CD8-positive, alpha-beta memory T cell (primary cell): ENCODE data around the gene SMYD3. TPM values are rescaled to one million over a fixed set of nuclear protein-coding genes. Genes with fewer than 3 reads are reported as not detected.
"Not testable (repeated sequence)": the region's sequence is repeated elsewhere in the genome, so short reads cannot be mapped to it uniquely, and the experiment has no call there.

Experiments used
- CTCF ChIA-PET: fragments of 350-600 bp; sonication (Branson Sonifier 250); formaldehyde crosslinking; loops from one replicate; lab custom pipeline; 2021; ENCODE audit warnings: antibody characterized with exemption; lab: Charles Lee
- POLR2A ChIA-PET: fragments of 350-600 bp; sonication (Branson Sonifier 250); formaldehyde crosslinking; loops from one replicate; lab custom pipeline; 2021; ENCODE audit warnings: antibody characterized with exemption; lab: Charles Lee
- DNase-seq, 5 donors: peaks; one replicate each; pipeline versions ENCODE4 v3.0.0 to v3.0.0-alpha.2; 2020 to 2022; ENCODE audit warnings: mixed read lengths in 1 of 5
- H3K27ac ChIP-seq: one replicate; pipeline ENCODE4 v1.7.0; 2013; ENCODE audit warnings: low read depth, mild to moderate bottlenecking, low read length, moderate library complexity
- H3K27me3 ChIP-seq: 2 replicates; pipeline ENCODE4 v1.7.0; 2013; ENCODE audit warnings: low read length, mild to moderate bottlenecking; ENCODE audit not compliant: insufficient read depth, poor library complexity, severe bottlenecking
- H3K36me3 ChIP-seq: 2 replicates; pipeline ENCODE4 v1.7.0; 2013; ENCODE audit warnings: mild to moderate bottlenecking, low read length, moderate library complexity; ENCODE audit not compliant: insufficient read depth
- H3K4me1 ChIP-seq: 2 replicates; pipeline ENCODE4 v1.7.0; 2013; ENCODE audit warnings: mild to moderate bottlenecking, low read length, moderate library complexity; ENCODE audit not compliant: insufficient read depth
- H3K4me3 ChIP-seq: 2 replicates; pipeline ENCODE4 v1.7.0; 2013; ENCODE audit warnings: mild to moderate bottlenecking, low read length
- H3K9me3 ChIP-seq: 2 replicates; pipeline ENCODE4 v1.7.0; 2013; ENCODE audit warnings: mild to moderate bottlenecking, low read length
- H3K27ac Mint-ChIP-seq, 8 donors: one replicate each; pipeline ENCODE4 v1.8.0; 2020 to 2021; ENCODE audit warnings: mixed read lengths in 8 of 8, mild to moderate bottlenecking in 6 of 8, inconsistent platforms in 3 of 8, moderate library complexity in 3 of 8
- H3K27me3 Mint-ChIP-seq, 2 donors: one replicate each; pipeline ENCODE4 v1.8.0; 2020 to 2021; ENCODE audit warnings: mixed read lengths in 2 of 2, mild to moderate bottlenecking in 1 of 2, moderate library complexity in 1 of 2
- H3K36me3 Mint-ChIP-seq, 3 donors: one replicate each; pipeline ENCODE4 v1.8.0; 2020 to 2021; ENCODE audit warnings: mixed read lengths in 3 of 3, inconsistent platforms in 1 of 3, mild to moderate bottlenecking in 1 of 3
- H3K4me1 Mint-ChIP-seq, 3 donors: one replicate each; pipeline ENCODE4 v1.8.0; 2020 to 2021; ENCODE audit warnings: mixed read lengths in 3 of 3, inconsistent platforms in 1 of 3, mild to moderate bottlenecking in 1 of 3
- H3K4me3 Mint-ChIP-seq, 7 donors: one replicate each; pipeline ENCODE4 v1.8.0; 2020 to 2021; ENCODE audit warnings: mixed read lengths in 7 of 7, mild to moderate bottlenecking in 6 of 7, moderate library complexity in 4 of 7, inconsistent platforms in 2 of 7
- H3K9me3 Mint-ChIP-seq, 5 donors: one replicate each; pipeline ENCODE4 v1.8.0; 2020 to 2022; ENCODE audit warnings: mixed read lengths in 5 of 5, mild to moderate bottlenecking in 3 of 5, moderate library complexity in 2 of 5, inconsistent platforms in 1 of 5
- polyA plus RNA-seq: library from polyadenylated mRNA; unstranded; fragments of 300-500 nt; fragmentation: Illumina TruSeq; gene quantifications from one replicate; pipeline ENCODE4 v1.2.3, GENCODE V29; 2021
- total RNA-seq, 2 experiments: library from RNA; stranded (reverse); gene quantifications; one replicate each; pipeline ENCODE4 v1.2.3, GENCODE V29; 2021

SMYD3 gene
- total and polyA plus RNA-seq, 3 experiments from 2014 or later, result 12.4 to 31.7 (median 14.5) TPM

DNA sequence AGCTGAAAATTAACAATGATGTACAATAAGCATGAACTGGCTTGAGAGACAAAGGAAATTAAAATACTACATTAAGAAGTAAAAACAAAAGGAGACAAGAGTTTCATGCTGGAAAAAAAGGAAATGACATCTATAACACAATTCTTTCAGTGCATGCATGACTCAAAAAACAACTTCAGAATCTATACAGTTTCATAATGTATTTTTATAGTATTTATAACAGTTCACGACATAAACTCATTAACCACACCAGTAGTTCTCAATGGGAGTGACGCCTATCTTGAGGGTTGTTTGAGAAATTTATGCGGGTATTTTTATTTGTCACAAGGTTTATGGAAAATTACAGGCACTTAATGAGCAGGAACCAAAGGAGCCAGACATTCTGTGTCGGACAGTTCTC is 168.5 kb downstream of the SMYD3 start:
- CTCF ChIA-PET, result interaction anchor here (0.6 kb wide), 1 partner anchor 542 kb away, joined by 3 read pairs; no protein-coding TSS in a partner anchor
- peaks cover 4 to 13% (median 10%) of the 10 kb centered on the region in 3 donors for H3K4me1 Mint-ChIP-seq
- H3K27me3 ChIP-seq, result no peaks in the 10 kb centered on the region
- H3K36me3 Mint-ChIP-seq, result peaks cover 8 to 76% (median 23%) of the 10 kb centered on the region in 3 donors
- POLR2A ChIA-PET, result no interaction called here
- H3K27ac ChIP-seq, result no peak overlapping the region
- no peak overlapping the region for H3K4me3 Mint-ChIP-seq
- no peak for DNase-seq
- no peaks in the 10 kb centered on the region for H3K9me3 ChIP-seq
- no peak overlapping the region for H3K27ac Mint-ChIP-seq
- no peaks in the 10 kb centered on the region for H3K4me1 ChIP-seq
- H3K9me3 Mint-ChIP-seq, result peaks cover 0 to 19% (median 0%) of the 10 kb centered on the region in 5 donors
- no peaks in the 10 kb centered on the region for H3K27me3 Mint-ChIP-seq
- H3K36me3 ChIP-seq, result no peaks in the 10 kb centered on the region
- H3K4me3 ChIP-seq, result no peak overlapping the region

DNA sequence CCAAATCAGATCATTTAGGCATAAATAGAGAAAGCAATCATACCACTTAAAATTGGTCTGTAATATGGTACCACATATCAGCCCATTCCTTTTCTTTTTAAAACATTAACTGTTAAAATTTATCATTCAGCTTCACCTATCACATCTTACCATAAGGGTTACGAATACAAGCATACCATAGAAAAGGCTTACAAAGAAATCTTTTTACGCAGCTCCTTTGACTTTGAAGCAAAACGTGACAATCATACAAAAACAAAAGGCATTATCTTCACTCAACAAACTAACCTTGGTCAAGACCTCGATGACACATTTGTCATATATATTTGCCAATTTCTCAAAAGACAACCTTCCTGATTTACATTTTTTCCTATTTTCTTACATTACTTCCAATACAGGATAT is 169.0 kb downstream of the SMYD3 start:
- POLR2A ChIA-PET, result no interaction called here
- CTCF ChIA-PET, result interaction anchor here (0.6 kb wide), 1 partner anchor 542 kb away, joined by 3 read pairs; no protein-coding TSS in a partner anchor
- H3K27ac ChIP-seq, result no peak overlapping the region
- Mint-ChIP-seq H3K9me3 (peaks cover 0 to 17% (median 0%) of the 10 kb centered on the region in 5 donors), H3K4me3 (no peak overlapping the region), H3K36me3 (peaks cover 11 to 76% (median 26%) of the 10 kb centered on the region in 3 donors), H3K27ac (no peak overlapping the region), H3K4me1 (peaks cover 2 to 8% (median 7%) of the 10 kb centered on the region in 3 donors), H3K27me3 (no peaks in the 10 kb centered on the region)
- DNase-seq, result no peak
- no peaks in the 10 kb centered on the region for H3K27me3 ChIP-seq
- H3K4me1 ChIP-seq, result no peaks in the 10 kb centered on the region
- H3K9me3 ChIP-seq, result no peaks in the 10 kb centered on the region
- H3K36me3 ChIP-seq, result no peaks in the 10 kb centered on the region
- no peak overlapping the region for H3K4me3 ChIP-seq

GRCh38 chr1:246335151-246335550 is 171.9 kb downstream of the SMYD3 start:
- Histone ChIP-seq H3K4me3 (no peak overlapping the region), H3K27me3 (no peaks in the 10 kb centered on the region), H3K27ac (no peak overlapping the region), H3K9me3 (no peaks in the 10 kb centered on the region), H3K36me3 (no peaks in the 10 kb centered on the region), H3K4me1 (no peaks in the 10 kb centered on the region)
- H3K4me1 Mint-ChIP-seq, result peaks cover 2 to 17% (median 15%) of the 10 kb centered on the region in 3 donors
- peaks cover 26 to 86% (median 43%) of the 10 kb centered on the region in 3 donors for H3K36me3 Mint-ChIP-seq
- no peak overlapping the region for H3K4me3 Mint-ChIP-seq
- H3K27ac Mint-ChIP-seq, result no peak overlapping the region
- POLR2A ChIA-PET, result no interaction called here
- H3K27me3 Mint-ChIP-seq, result no peaks in the 10 kb centered on the region
- no peak for DNase-seq
- CTCF ChIA-PET, result interaction anchor here (0.6 kb wide), 1 partner anchor 29 kb away, joined by 3 read pairs; no protein-coding TSS in a partner anchor
- H3K9me3 Mint-ChIP-seq, result peaks cover 0 to 35% (median 0%) of the 10 kb centered on the region in 5 donors

- no peaks in the 10 kb centered on the region for H3K27me3 Mint-ChIP-seq
Measured at GRCh38 chr1:246333855-246334254, 173.2 kb downstream of the SMYD3 start.

GRCh38 chr1:246332078-246332477 is 175.0 kb downstream of the SMYD3 start:
- Mint-ChIP-seq H3K4me1 (peaks cover 7 to 22% (median 15%) of the 10 kb centered on the region in 3 donors), H3K4me3 (no peak overlapping the region)
- POLR2A ChIA-PET, result no interaction called here

More at GRCh38 chr1:246333855-246334254, 173.2 kb downstream of the SMYD3 start:
- Histone ChIP-seq H3K4me3 (no peak overlapping the region), H3K27ac (no peak overlapping the region), H3K27me3 (no peaks in the 10 kb centered on the region), H3K9me3 (no peaks in the 10 kb centered on the region), H3K36me3 (no peaks in the 10 kb centered on the region), H3K4me1 (no peaks in the 10 kb centered on the region)
- H3K36me3 Mint-ChIP-seq, result peaks cover 28 to 86% (median 47%) of the 10 kb centered on the region in 3 donors
- peaks cover 7 to 23% (median 22%) of the 10 kb centered on the region in 3 donors for H3K4me1 Mint-ChIP-seq
- H3K4me3 Mint-ChIP-seq, result no peak overlapping the region
- no peak overlapping the region for H3K27ac Mint-ChIP-seq
- ChIA-PET CTCF (no interaction called here), POLR2A (no interaction called here)
- DNase-seq, result no peak
- peaks cover 0 to 43% (median 5%) of the 10 kb centered on the region in 5 donors for H3K9me3 Mint-ChIP-seq

GRCh38 chr1:246329900-246330299 is 177.2 kb downstream of the SMYD3 start:
- Mint-ChIP-seq H3K27me3 (no peaks in the 10 kb centered on the region), H3K4me3 (peak overlapping the region in 1 of 7 donors; percentile 13), H3K9me3 (peaks cover 0 to 49% (median 5%) of the 10 kb centered on the region in 5 donors), H3K36me3 (peaks cover 32 to 74% (median 55%) of the 10 kb centered on the region in 3 donors), H3K27ac (peak overlapping the region in 4 of 8 donors; percentile 2 to 48 (median 26)), H3K4me1 (peaks cover 5 to 22% (median 15%) of the 10 kb centered on the region in 3 donors)
- Histone ChIP-seq H3K27ac (no peak overlapping the region), H3K4me3 (no peak overlapping the region), H3K9me3 (no peaks in the 10 kb centered on the region), H3K36me3 (no peaks in the 10 kb centered on the region), H3K27me3 (no peaks in the 10 kb centered on the region), H3K4me1 (no peaks in the 10 kb centered on the region)
- no peak for DNase-seq
- ChIA-PET CTCF (no interaction called here), POLR2A (no interaction called here)

More at GRCh38 chr1:246332078-246332477, 175.0 kb downstream of the SMYD3 start:
- Mint-ChIP-seq H3K27me3 (no peaks in the 10 kb centered on the region), H3K36me3 (peaks cover 28 to 84% (median 55%) of the 10 kb centered on the region in 3 donors), H3K27ac (no peak overlapping the region), H3K9me3 (peaks cover 0 to 48% (median 5%) of the 10 kb centered on the region in 5 donors)
- H3K4me1 ChIP-seq, result no peaks in the 10 kb centered on the region
- no peak for DNase-seq
- H3K9me3 ChIP-seq, result no peaks in the 10 kb centered on the region
- no peak overlapping the region for H3K4me3 ChIP-seq
- H3K36me3 ChIP-seq, result no peaks in the 10 kb centered on the region
- CTCF ChIA-PET, result no interaction called here
- H3K27me3 ChIP-seq, result no peaks in the 10 kb centered on the region
- no peak overlapping the region for H3K27ac ChIP-seq

GRCh38 chr1:246329292-246329691 is 177.8 kb downstream of the SMYD3 start:
- H3K27me3 Mint-ChIP-seq, H3K9me3 ChIP-seq, H3K27ac Mint-ChIP-seq, H3K4me3 Mint-ChIP-seq, H3K27me3 ChIP-seq, POLR2A ChIA-PET, H3K27ac ChIP-seq, H3K36me3 ChIP-seq, H3K4me1 ChIP-seq, H3K4me3 ChIP-seq, CTCF ChIA-PET, DNase-seq: not testable (repeated sequence)
- peaks cover 30 to 69% (median 55%) of the 10 kb centered on the region in 3 donors for H3K36me3 Mint-ChIP-seq
- H3K4me1 Mint-ChIP-seq, result peaks cover 5 to 22% (median 15%) of the 10 kb centered on the region in 3 donors
- H3K9me3 Mint-ChIP-seq, result peaks cover 0 to 47% (median 5%) of the 10 kb centered on the region in 5 donors

DNA sequence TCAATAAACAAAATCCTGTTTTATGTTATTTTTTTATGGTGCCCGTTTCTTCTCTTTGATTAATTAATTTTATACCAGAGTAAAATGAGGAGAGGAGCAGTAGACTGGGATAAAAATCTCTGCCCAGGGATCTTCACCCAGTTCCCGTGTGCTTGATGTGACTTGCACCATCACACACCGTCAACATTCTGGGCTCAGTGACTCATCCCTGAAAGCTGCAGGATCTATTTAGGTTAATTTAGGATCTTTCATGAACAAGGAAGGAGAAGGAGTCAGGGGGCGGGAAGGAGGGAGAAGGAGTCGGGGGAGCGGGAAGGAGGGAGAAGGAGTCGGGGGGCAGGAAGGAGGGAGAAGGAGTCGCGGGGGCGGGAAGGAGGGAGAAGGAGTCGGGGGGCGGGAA is 182.4 kb downstream of the SMYD3 start:
- no peak overlapping the region for H3K4me3 Mint-ChIP-seq
- H3K9me3 Mint-ChIP-seq, result peaks cover 0 to 20% (median under 1%) of the 10 kb centered on the region in 5 donors
- H3K27ac ChIP-seq, result no peak overlapping the region
- H3K27ac Mint-ChIP-seq, result no peak overlapping the region
- no peaks in the 10 kb centered on the region for H3K9me3 ChIP-seq
- peaks cover under 1 to 2% (median 1%) of the 10 kb centered on the region in 3 donors for H3K4me1 Mint-ChIP-seq
- no peaks in the 10 kb centered on the region for H3K27me3 ChIP-seq
- CTCF ChIA-PET, result no interaction called here
- H3K27me3 Mint-ChIP-seq, result no peaks in the 10 kb centered on the region
- no peak for DNase-seq
- H3K4me3 ChIP-seq, result no peak overlapping the region
- H3K4me1 ChIP-seq, result no peaks in the 10 kb centered on the region
- POLR2A ChIA-PET, result interaction anchor here (0.6 kb wide), 1 partner anchor 1863 kb away, joined by 3 read pairs; no protein-coding TSS in a partner anchor
- peaks cover 7 to 41% (median 31%) of the 10 kb centered on the region in 3 donors for H3K36me3 Mint-ChIP-seq
- no peaks in the 10 kb centered on the region for H3K36me3 ChIP-seq
